ENCODE measurements around the gene EGFR.

Gene EGFR

GRCh38 chr7:55083206-55083605, 64.4 kb downstream of the EGFR start:
- no peak for DNase-seq
- Histone ChIP-seq H3K9ac (ENCODE audit: low read depth, low read length) (no peak overlapping the region), H3K4me2 (ENCODE audit: insufficient read depth, low read length) (no peak overlapping the region), H3K9me3 (ENCODE audit: insufficient read depth, low read length, severe bottlenecking) (no peaks in the 10 kb centered on the region), H3K4me1 (ENCODE audit: insufficient read depth, low read length) (peaks cover 32% of the 10 kb centered on the region), H3K27ac (ENCODE audit: low read length) (no peak overlapping the region), H4K20me1 (ENCODE audit: insufficient read depth, low read length) (peaks cover 3% of the 10 kb centered on the region; the same call in 1 of the 2 replicates), H2AFZ (ENCODE audit: low read depth, low read length) (no peak overlapping the region), H3K4me3 (ENCODE audit: low read depth in 1 of 2, low read length in 2 of 2) (no peak overlapping the region), H3K27me3 (ENCODE audit: insufficient read depth, low read length, poor library complexity) (peaks cover 40% of the 10 kb centered on the region), H3K79me2 (ENCODE audit: insufficient read depth, low read length) (no peaks in the 10 kb centered on the region), H3K36me3 (ENCODE audit: insufficient read depth, low read length) (no peaks in the 10 kb centered on the region)
- ATAC-seq (ENCODE audit: insufficient read depth, low read depth) = no peak
- TF ChIP-seq, protein P1, sequence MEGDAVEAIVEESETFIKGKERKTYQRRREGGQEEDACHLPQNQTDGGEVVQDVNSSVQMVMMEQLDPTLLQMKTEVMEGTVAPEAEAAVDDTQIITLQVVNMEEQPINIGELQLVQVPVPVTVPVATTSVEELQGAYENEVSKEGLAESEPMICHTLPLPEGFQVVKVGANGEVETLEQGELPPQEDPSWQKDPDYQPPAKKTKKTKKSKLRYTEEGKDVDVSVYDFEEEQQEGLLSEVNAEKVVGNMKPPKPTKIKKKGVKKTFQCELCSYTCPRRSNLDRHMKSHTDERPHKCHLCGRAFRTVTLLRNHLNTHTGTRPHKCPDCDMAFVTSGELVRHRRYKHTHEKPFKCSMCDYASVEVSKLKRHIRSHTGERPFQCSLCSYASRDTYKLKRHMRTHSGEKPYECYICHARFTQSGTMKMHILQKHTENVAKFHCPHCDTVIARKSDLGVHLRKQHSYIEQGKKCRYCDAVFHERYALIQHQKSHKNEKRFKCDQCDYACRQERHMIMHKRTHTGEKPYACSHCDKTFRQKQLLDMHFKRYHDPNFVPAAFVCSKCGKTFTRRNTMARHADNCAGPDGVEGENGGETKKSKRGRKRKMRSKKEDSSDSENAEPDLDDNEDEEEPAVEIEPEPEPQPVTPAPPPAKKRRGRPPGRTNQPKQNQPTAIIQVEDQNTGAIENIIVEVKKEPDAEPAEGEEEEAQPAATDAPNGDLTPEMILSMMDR (IDR thresholded peaks at IDR 0.05; ENCODE audit: borderline replicate concordance, extremely low read depth, low read length, poor library complexity, severe bottlenecking) = no peak
- no peak for TF ChIP-seq EZH2 (IDR thresholded peaks at IDR 0.05; ENCODE audit: borderline replicate concordance, low read depth, low read length, severe bottlenecking)

- DNase-seq (no peak), ATAC-seq (ENCODE audit: insufficient read depth, low read depth) (no peak)
- peaks cover 3% of the 10 kb centered on the region; the same call in 1 of the 2 replicates for H4K20me1 ChIP-seq (ENCODE audit: insufficient read depth, low read length)
- no peaks in the 10 kb centered on the region for H3K36me3 ChIP-seq (ENCODE audit: insufficient read depth, low read length)
- no peaks in the 10 kb centered on the region for H3K9me3 ChIP-seq (ENCODE audit: insufficient read depth, low read length, severe bottlenecking)
- no peak for TF ChIP-seq EZH2 (IDR thresholded peaks at IDR 0.05; ENCODE audit: borderline replicate concordance, low read depth, low read length, severe bottlenecking)
- TF ChIP-seq, protein P1 (IDR thresholded peaks at IDR 0.05; ENCODE audit: borderline replicate concordance, extremely low read depth, low read length, poor library complexity, severe bottlenecking) = no peak
- H3K4me2 ChIP-seq (ENCODE audit: insufficient read depth, low read length) = no peak overlapping the region
- H3K4me3 ChIP-seq (ENCODE audit: low read depth in 1 of 2, low read length in 2 of 2) = no peak overlapping the region
- H3K4me1 ChIP-seq (ENCODE audit: insufficient read depth, low read length) = peaks cover 36% of the 10 kb centered on the region
- no peak overlapping the region for H3K27ac ChIP-seq (ENCODE audit: low read length)
- no peak overlapping the region for H2AFZ ChIP-seq (ENCODE audit: low read depth, low read length)
- no peak overlapping the region for H3K9ac ChIP-seq (ENCODE audit: low read depth, low read length)
- H3K79me2 ChIP-seq (ENCODE audit: insufficient read depth, low read length) = no peaks in the 10 kb centered on the region
- H3K27me3 ChIP-seq (ENCODE audit: insufficient read depth, low read length, poor library complexity) = peaks cover 40% of the 10 kb centered on the region
Observed at GRCh38 chr7:55084307-55084706, 65.5 kb downstream of the EGFR start.

DNA sequence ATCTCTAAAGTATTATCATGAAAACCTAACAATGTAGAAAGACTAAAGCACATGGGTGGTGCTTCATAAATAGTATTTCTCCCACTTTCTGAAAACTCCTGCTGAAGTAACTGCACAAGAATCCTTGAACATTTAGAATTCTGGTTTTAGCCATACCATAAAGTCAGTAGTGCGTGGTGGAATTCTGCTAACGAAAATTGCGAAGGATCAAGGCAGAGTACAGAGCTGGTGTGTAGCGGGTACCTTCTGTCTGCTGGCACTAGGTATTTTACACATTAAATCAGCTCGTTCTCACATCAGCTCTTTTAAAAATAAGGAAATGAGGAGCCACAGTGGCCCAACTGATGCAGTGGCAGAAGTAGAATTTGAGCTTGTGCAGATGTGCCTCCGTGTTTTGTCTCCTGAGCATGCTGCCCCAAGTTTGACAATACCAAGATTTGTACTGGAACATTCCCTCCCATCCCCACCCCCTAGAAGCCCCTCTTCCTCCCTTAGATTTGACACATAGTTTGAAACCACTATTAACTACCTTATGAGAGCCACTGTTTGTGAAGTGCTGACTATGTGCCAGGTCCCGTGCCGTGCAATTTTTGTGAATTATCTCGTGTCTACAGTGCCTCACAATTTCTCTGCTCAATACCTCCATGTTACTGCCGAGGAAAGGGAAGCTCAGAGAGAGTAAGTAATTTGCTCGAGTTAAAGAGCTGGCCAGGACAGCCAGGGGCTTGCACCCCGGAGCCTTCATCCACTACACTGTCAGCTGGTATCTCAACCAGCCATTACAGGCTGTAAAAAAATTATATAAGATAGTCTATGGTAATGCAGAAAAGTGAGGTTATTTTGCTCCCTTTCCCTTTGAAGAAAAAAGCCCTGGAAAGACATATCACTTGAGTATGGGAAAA, 66.9 kb downstream of the EGFR start:
- no peak for TF ChIP-seq EZH2 (IDR thresholded peaks at IDR 0.05; ENCODE audit: borderline replicate concordance, low read depth, low read length, severe bottlenecking)
- TF ChIP-seq, protein P1 (IDR thresholded peaks at IDR 0.05; ENCODE audit: borderline replicate concordance, extremely low read depth, low read length, poor library complexity, severe bottlenecking) = no peak
- H3K27me3 ChIP-seq (ENCODE audit: insufficient read depth, low read length, poor library complexity) = peaks cover 36% of the 10 kb centered on the region
- no peaks in the 10 kb centered on the region for H3K36me3 ChIP-seq (ENCODE audit: insufficient read depth, low read length)
- ATAC-seq (ENCODE audit: insufficient read depth, low read depth) = peak; percentile 44
- H4K20me1 ChIP-seq (ENCODE audit: insufficient read depth, low read length) = peaks cover 3% of the 10 kb centered on the region; the same call in 1 of the 2 replicates
- H3K4me3 ChIP-seq (ENCODE audit: low read depth in 1 of 2, low read length in 2 of 2) = no peak overlapping the region
- no peak overlapping the region for H3K27ac ChIP-seq (ENCODE audit: low read length)
- H2AFZ ChIP-seq (ENCODE audit: low read depth, low read length) = no peak overlapping the region
- no peak overlapping the region for H3K9ac ChIP-seq (ENCODE audit: low read depth, low read length)
- peak overlapping the region; percentile 53 for H3K4me2 ChIP-seq (ENCODE audit: insufficient read depth, low read length)
- no peak for DNase-seq
- peaks cover 36% of the 10 kb centered on the region for H3K4me1 ChIP-seq (ENCODE audit: insufficient read depth, low read length)
- H3K9me3 ChIP-seq (ENCODE audit: insufficient read depth, low read length, severe bottlenecking) = no peaks in the 10 kb centered on the region
- no peaks in the 10 kb centered on the region for H3K79me2 ChIP-seq (ENCODE audit: insufficient read depth, low read length)
